Colon (tissue), 2 donors: ENCODE measurements around the gene CFAP77.
"Not testable (repeated sequence)": the region's sequence is repeated elsewhere in the genome, so short reads cannot be mapped to it uniquely, and the experiment has no call there.

ENCODE experiments used
- FAIRE-seq: peaks from 2 replicates; lab custom pipeline; 2012; peaks lifted over from hg19 to GRCh38; lab: Jason Lieb, UNC
- donor health status: control.
- donor health status: control.

Gene CFAP77

GRCh38 chr9:132409828-132410528 lies at the start of gene CFAP77:
Gene CFAP77, plus strand, starts transcription at chr9:132410211. Its CDS starts 61 bp downstream, at chr9:132410272.
- no peak for FAIRE-seq

GRCh38 chr9:132364068-132364467 lies 45.9 kb upstream of the CFAP77 start:
- FAIRE-seq: no peak

- FAIRE-seq: no peak
Observed at GRCh38 chr9:132365986-132366385, 44.0 kb upstream of the CFAP77 start.

GRCh38 chr9:132366481-132366880 lies 43.5 kb upstream of the CFAP77 start:
- no peak for FAIRE-seq

GRCh38 chr9:132367613-132368313 lies 42.2 kb upstream of the CFAP77 start:
- FAIRE-seq: no peak

- no peak for FAIRE-seq
Observed at GRCh38 chr9:132369421-132369820, 40.6 kb upstream of the CFAP77 start.

- FAIRE-seq: no peak
Observed at GRCh38 chr9:132370592-132370991, 39.4 kb upstream of the CFAP77 start.

GRCh38 chr9:132372177-132373095 lies 37.6 kb upstream of the CFAP77 start:
- no peak for FAIRE-seq

GRCh38 chr9:132377769-132378168 lies 32.2 kb upstream of the CFAP77 start:
- FAIRE-seq: not testable (repeated sequence)

- FAIRE-seq: not testable (repeated sequence)
Observed at GRCh38 chr9:132378416-132378815, 31.6 kb upstream of the CFAP77 start.

GRCh38 chr9:132381966-132382541 lies 28.0 kb upstream of the CFAP77 start:
- no peak for FAIRE-seq

- FAIRE-seq: no peak
Observed at GRCh38 chr9:132383462-132383883, 26.5 kb upstream of the CFAP77 start.

- FAIRE-seq: no peak
Observed at GRCh38 chr9:132384376-132384775, 25.6 kb upstream of the CFAP77 start.

GRCh38 chr9:132387133-132387532 lies 22.9 kb upstream of the CFAP77 start:
- no peak for FAIRE-seq

- no peak for FAIRE-seq
Observed at GRCh38 chr9:132390966-132391365, 19.0 kb upstream of the CFAP77 start.

GRCh38 chr9:132391449-132391848 lies 18.6 kb upstream of the CFAP77 start:
- FAIRE-seq: no peak

- no peak for FAIRE-seq
Observed at GRCh38 chr9:132395560-132395959, 14.5 kb upstream of the CFAP77 start.

GRCh38 chr9:132401824-132402223 lies 8.2 kb upstream of the CFAP77 start:
- FAIRE-seq: no peak

GRCh38 chr9:132404228-132404881 lies 5.7 kb upstream of the CFAP77 start:
- FAIRE-seq: no peak

- FAIRE-seq: no peak
Observed at GRCh38 chr9:132406554-132407122, 3.4 kb upstream of the CFAP77 start, which contains the start of gene TTF1. Gene TTF1, minus strand, starts transcription at chr9:132406840. Its CDS starts 4,019 bp downstream, at chr9:132402821.

- no peak for FAIRE-seq
Observed at GRCh38 chr9:132407196-132407595, 2.8 kb upstream of the CFAP77 start.
